Common myeloid progenitor, CD34-positive (primary cell): ENCODE measurements around the gene TRABD2B.

Experiments
- CTCF ChIA-PET: fragments of 350-600 bp; sonication (Branson Sonifier 250); formaldehyde crosslinking; loops from one replicate; lab custom pipeline; 2021; ENCODE audit warnings: antibody characterized with exemption; lab: Charles Lee
- POLR2A ChIA-PET: fragments of 350-600 bp; sonication (Branson Sonifier 250); formaldehyde crosslinking; loops from one replicate; lab custom pipeline; 2021; ENCODE audit warnings: antibody characterized with exemption; lab: Charles Lee
- DNase-seq, 3 donors: peaks; one replicate each; pipeline versions ENCODE4 v3.0.0 to v3.0.0-alpha.2; 2013
- H3K27ac ChIP-seq, 2 experiments: 1 replicate in 1 of 2; 2 replicates in 1 of 2; pipeline ENCODE4 v1.7.0; 2013; ENCODE audit warnings: inconsistent platforms in 2 of 2, low read length in 2 of 2, mild to moderate bottlenecking in 2 of 2, low read depth in 1 of 2, moderate library complexity in 1 of 2; ENCODE audit not compliant: severe bottlenecking in 2 of 2, insufficient read depth in 1 of 2, poor library complexity in 1 of 2
- H3K27me3 ChIP-seq, 5 experiments: replicated peaks in 2 of 5; 1 replicate in 3 of 5; 2 replicates in 2 of 5; pipeline versions ENCODE4 v1.6.1 to v1.7.0; 2013; ENCODE audit warnings: low read length in 4 of 5, mild to moderate bottlenecking in 2 of 5, moderate library complexity in 2 of 5, inconsistent platforms in 1 of 5; ENCODE audit not compliant: insufficient read depth in 5 of 5, control insufficient read depth in 4 of 5
- H3K36me3 ChIP-seq, 4 experiments: 1 replicate in 2 of 4; 2 replicates in 2 of 4; pipeline versions ENCODE4 v1.6.1 to v1.7.0; 2013; ENCODE audit warnings: low read length in 3 of 4, control low read depth in 1 of 4, mild to moderate bottlenecking in 1 of 4; ENCODE audit not compliant: control insufficient read depth in 4 of 4, insufficient read depth in 4 of 4
- H3K4me1 ChIP-seq, 4 experiments: 1 replicate in 3 of 4; 2 replicates in 1 of 4; pipeline versions ENCODE4 v1.6.1 to v1.7.1; 2013; ENCODE audit warnings: low read length in 3 of 4, mild to moderate bottlenecking in 3 of 4, control low read depth in 1 of 4, inconsistent platforms in 1 of 4, moderate library complexity in 1 of 4; ENCODE audit not compliant: control insufficient read depth in 4 of 4, insufficient read depth in 4 of 4; ENCODE audit errors: control extremely low read depth in 1 of 4
- H3K4me3 ChIP-seq, 7 experiments: 1 replicate in 4 of 7; 2 replicates in 3 of 7; pipeline versions ENCODE4 v1.5.1 to v1.7.0; 2013; ENCODE audit warnings: mild to moderate bottlenecking in 7 of 7, low read length in 6 of 7, moderate library complexity in 6 of 7, inconsistent platforms in 2 of 7, low read depth in 2 of 7, control low read depth in 1 of 7; ENCODE audit not compliant: insufficient read depth in 4 of 7, control insufficient read depth in 1 of 7; ENCODE audit errors: extremely low read depth in 1 of 7
- H3K9me3 ChIP-seq, 5 experiments: 1 replicate in 4 of 5; 2 replicates in 1 of 5; pipeline versions ENCODE4 v1.6.1 to v1.7.1; 2013; ENCODE audit warnings: low read length in 4 of 5, mild to moderate bottlenecking in 2 of 5, inconsistent platforms in 1 of 5, low read depth in 1 of 5, moderate library complexity in 1 of 5; ENCODE audit not compliant: control insufficient read depth in 4 of 5, insufficient read depth in 2 of 5; ENCODE audit errors: control extremely low read depth in 1 of 5
- WGBS: methylation state at CpG from one replicate; pipeline ENCODE4 v1.1.5; 2013; ENCODE audit not compliant: insufficient coverage; 5-methylcytosine and 5-hydroxymethylcytosine counted together

Gene TRABD2B

DNA sequence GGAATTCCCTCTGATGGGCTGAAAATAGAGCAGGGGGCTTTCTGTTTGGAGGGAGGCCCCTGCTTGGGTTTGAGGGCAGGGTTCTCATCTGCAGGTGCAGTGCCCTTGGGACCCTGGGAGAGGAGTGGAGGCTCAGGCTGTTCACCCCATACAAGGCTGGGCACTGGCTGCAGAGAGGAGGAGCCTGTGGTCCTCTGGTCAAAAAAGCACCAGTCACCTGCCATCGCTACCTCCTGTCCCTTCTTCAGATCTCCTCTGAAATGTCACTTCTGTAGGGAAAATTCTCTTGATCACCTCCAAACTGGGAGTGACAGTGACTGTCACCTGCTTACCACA is 108.9 kb downstream of the TRABD2B start:
- CTCF ChIA-PET: no interaction called here
- H3K4me1 ChIP-seq: no peaks in the 10 kb centered on the region

DNA sequence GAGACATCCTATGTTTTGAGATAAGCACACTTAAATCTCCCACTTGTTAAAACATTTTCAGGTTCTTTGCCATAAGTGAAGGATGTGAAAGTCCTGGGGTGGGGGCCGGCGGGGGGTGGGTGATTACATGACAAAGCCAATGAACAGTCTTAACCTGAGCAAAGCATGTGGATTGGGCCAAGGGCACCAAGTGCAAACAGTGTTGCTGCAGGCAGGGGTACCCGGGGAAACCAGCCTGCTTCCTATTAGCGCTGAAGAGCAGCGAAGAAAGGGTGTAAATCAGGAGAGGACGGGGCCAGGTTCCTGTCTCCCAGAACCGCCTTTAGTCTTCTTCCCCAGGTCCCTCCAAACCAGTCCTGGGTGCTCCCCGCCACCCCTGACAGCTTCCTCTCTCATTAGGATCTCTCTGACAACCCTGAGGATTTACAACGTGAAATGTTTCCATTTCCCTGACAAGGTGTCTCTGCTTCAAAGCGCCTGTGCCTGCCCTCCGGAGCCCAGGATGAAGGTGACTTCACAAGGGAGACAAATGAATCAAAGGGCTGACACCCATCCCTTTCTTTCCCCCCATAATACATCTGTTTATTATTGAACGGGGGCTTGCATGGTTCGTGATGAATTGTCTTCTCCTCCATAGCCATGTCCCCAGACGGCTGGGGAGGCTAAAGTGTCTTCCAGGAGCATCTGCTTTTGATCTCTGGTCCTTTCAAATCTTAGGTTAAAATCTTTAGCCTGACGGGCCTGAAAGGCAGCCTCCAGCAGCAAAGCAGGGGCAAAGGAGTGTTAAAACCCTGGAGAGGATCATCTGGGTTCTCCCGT is 109.5 kb downstream of the TRABD2B start:
- Histone ChIP-seq H3K27me3 (peaks cover 0 to 25% (median 15%) of the 10 kb centered on the region in 5 experiments), H3K4me3 (no peak overlapping the region), H3K9me3 (no peaks in the 10 kb centered on the region), H3K4me1 (no peaks in the 10 kb centered on the region), H3K36me3 (no peaks in the 10 kb centered on the region), H3K27ac (no peak overlapping the region)
- no peak for DNase-seq
- 45% methylated on average over 13 of the region's 16 CpGs for WGBS
- ChIA-PET POLR2A (no interaction called here), CTCF (no interaction called here)

More for the DNA sequence above, 108.9 kb downstream of the TRABD2B start:
- H3K27ac ChIP-seq: no peak overlapping the region
- POLR2A ChIA-PET: no interaction called here
- no peak for DNase-seq
- no peaks in the 10 kb centered on the region for H3K36me3 ChIP-seq
- no peak overlapping the region for H3K4me3 ChIP-seq
- no CpG with 5 or more reads among the region's 1 CpG for WGBS
- H3K27me3 ChIP-seq: peaks cover 0 to 25% (median 16%) of the 10 kb centered on the region in 5 experiments
- H3K9me3 ChIP-seq: no peaks in the 10 kb centered on the region

DNA sequence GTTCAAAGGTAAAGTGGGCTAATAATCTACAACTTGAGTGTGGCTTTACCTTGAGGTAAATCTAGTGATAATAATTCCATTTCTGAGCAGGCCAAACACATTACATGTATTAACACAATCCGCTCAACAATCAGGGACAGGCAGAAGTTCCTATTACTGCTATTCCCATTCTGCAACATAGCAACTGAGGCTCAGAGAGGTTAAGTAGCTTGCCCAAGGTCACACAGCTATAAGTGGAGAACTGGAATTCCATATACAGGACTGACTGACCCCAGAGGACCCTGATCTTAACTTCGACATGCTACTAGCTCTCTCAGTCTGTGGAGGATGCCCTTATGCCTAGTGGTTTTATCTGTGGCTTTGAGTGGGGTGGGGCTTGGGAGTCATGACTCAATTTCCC is 110.1 kb downstream of the TRABD2B start:
- ChIA-PET CTCF (no interaction called here), POLR2A (no interaction called here)
- H3K4me3 ChIP-seq: no peak overlapping the region
- no peaks in the 10 kb centered on the region for H3K4me1 ChIP-seq
- DNase-seq: no peak
- WGBS: no CpG with 5 or more reads among the region's 2 CpGs
- no peaks in the 10 kb centered on the region for H3K36me3 ChIP-seq
- peaks cover 0 to 25% (median 15%) of the 10 kb centered on the region in 5 experiments for H3K27me3 ChIP-seq
- H3K27ac ChIP-seq: no peak overlapping the region
- no peaks in the 10 kb centered on the region for H3K9me3 ChIP-seq

DNA sequence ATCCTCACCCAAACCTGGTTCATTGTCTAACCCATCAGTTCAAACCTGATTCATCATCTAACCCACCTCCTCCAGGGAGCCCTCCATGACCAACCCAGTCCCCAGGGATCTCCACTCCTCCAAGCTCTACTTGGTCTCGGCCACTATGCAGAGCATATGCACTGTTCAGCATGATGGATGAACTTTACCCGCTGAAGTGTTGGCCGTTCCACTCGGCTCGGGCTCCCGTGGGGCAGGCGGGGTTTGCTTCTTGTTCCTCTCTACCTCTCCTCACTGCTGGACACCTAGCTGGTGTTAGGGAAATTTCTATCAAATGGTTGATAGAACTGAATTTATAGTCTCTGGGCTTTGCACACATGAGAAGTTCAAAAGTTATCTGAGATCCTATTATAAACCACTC is 111.0 kb downstream of the TRABD2B start:
- ChIA-PET POLR2A (no interaction called here), CTCF (no interaction called here)
- H3K27me3 ChIP-seq: peaks cover 0 to 25% (median 15%) of the 10 kb centered on the region in 5 experiments
- no peaks in the 10 kb centered on the region for H3K36me3 ChIP-seq
- H3K27ac ChIP-seq: no peak overlapping the region
- H3K4me3 ChIP-seq: no peak overlapping the region
- DNase-seq: no peak
- no peaks in the 10 kb centered on the region for H3K4me1 ChIP-seq
- WGBS: 94% methylated on average over 6 of the region's 7 CpGs
- H3K9me3 ChIP-seq: no peaks in the 10 kb centered on the region

DNA sequence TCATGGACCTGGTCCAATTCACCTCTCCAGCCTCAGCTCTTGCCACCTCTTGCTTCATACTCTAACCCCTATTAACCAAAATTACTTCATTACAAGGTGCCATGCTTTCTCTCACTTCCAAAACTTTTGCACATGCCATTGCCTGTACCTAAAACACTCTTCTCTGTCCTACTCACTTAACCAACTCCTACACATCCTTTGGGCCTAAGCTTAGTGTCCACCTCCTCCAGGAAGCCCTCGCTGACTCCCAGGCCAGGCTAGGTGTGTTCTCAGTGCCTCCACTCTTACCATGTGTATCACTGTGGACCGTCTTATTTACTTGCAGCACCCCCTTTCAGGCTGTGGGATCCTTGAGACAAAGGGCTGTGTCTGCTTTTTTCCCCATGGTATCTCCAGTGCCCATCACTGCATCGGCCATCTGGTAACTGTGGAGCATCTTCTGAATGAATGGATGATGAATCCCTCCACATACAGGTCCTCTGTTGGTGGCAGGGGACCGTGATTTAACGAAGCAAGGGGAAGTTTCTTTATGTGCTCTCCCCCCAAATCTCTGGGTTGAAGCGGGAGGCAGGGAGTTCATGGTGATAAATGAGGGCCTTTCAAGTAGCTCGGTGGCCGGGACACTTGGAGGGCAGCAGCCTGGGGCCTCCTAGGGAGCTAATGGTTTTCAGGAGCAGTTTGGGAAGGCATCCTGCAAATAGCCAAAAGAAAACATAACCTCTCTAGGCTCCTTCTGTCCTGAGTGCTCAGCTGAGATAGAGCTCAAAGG is 111.9 kb downstream of the TRABD2B start:
- H3K4me1 ChIP-seq: no peaks in the 10 kb centered on the region
- H3K9me3 ChIP-seq: no peaks in the 10 kb centered on the region
- ChIA-PET POLR2A (no interaction called here), CTCF (no interaction called here)
- H3K4me3 ChIP-seq: no peak overlapping the region
- 96% methylated on average over 4 of the region's 8 CpGs for WGBS
- no peak for DNase-seq
- no peak overlapping the region for H3K27ac ChIP-seq
- no peaks in the 10 kb centered on the region for H3K36me3 ChIP-seq
- peaks cover 0 to 25% (median 14%) of the 10 kb centered on the region in 5 experiments for H3K27me3 ChIP-seq

DNA sequence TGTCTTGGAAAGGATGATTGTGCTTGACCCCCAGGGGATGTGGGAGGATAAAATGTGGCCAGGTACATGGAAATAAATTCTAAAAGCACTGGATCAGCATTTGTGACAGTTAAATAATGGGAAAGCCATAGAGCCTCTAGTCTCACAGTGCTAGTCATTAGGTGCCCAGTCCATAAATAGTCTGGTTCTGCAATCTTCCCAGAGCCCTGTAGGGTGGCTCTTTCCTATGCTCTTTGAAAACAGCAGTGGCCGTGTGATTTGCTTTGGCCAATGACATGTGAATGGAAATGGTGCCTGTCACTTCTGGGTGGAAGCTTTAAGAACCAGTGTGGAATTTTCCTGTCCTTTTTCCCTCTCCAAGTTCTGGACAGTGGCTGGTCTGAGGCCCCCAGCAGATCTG is 113.2 kb downstream of the TRABD2B start:
- H3K4me1 ChIP-seq: no peaks in the 10 kb centered on the region
- H3K9me3 ChIP-seq: no peaks in the 10 kb centered on the region
- no peak overlapping the region for H3K4me3 ChIP-seq
- peaks cover 0 to 24% (median 14%) of the 10 kb centered on the region in 5 experiments for H3K27me3 ChIP-seq
- WGBS: 100% methylated on average over 1 of the region's 1 CpG
- POLR2A ChIA-PET: no interaction called here
- no peaks in the 10 kb centered on the region for H3K36me3 ChIP-seq
- no peak overlapping the region for H3K27ac ChIP-seq
- CTCF ChIA-PET: no interaction called here
- no peak for DNase-seq
